ENCODE measurements around the gene MYO18A.

The MYO18A gene

DNA sequence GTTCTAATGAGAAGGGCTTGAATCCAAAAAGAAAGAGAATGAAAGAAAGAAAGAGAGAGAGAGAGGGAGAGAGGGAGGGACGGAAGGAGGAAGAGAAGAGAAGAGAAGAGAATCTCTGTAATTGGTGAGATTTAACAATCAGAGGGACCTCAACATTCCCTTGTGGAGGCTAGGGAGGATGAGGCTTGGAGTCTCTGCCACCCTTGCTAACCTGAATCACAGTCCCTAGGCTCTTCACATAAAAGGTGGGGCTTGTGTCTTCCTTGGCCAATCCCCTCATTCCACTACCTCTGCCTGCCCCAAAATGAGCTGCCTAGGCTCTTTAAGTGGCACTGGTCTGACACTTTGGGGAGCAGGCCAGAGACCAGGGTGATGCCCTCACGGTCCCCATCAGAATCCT is 107.2 kb downstream of the MYO18A start:
- DNase-seq, result no peak

DNA sequence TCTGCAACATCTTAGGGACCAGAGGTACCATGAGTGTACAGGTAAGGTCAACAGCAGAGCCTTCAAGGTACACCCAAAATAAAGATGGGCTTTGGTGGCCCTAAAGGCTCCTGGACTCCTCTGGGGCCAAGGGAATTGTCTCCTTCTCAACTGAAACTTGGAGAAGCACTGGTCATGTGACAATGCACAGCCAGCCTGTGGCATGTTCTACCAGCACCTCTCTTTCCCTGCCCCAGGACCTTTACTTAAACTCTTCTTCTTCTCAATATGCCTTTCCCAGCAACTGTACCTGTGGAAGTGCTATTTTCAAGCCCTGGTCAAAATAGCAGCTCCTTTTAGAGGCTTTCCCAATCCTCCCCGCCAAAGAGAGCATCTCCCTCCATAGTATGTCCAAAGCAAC is 108.9 kb downstream of the MYO18A start:
- no peak for DNase-seq

DNA sequence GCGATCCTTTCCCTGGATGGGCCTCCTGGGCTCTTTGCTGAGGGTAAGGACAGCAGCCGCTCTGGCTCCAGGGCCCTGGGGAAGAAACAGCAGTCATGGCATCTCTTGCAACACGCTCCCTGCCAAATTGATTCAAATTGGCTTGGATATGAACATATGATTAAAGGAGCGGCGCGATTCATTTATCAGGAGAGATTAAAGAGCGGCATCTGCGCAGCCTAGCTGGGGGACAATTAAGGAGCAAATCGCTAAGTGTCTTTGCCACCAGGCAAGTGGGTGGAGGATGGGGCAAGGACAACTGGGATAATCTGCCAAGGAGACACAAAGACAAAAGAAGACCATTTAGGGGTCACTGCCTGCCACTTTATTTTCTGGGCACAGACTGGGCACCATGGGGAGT is 109.4 kb downstream of the MYO18A start:
- no peak for DNase-seq

DNA sequence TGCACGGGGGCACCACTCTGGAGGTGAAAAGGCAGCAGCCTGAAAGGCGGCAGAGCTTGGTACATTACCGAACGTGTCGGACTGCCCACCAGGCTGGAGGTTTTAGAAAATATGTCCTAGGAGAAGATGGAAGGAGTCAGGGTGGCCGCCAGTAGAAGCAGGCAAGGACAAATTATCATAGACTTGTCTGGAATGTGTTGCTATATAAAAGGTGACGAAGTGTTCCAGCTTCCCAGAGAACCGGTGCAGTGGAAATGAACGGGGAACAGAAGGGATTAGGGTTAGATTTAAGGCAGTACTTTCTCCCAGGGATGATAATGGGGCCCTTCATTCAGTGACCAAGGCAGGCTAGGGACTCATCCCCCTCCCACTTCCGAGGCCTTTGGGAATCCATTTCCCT is 109.9 kb downstream of the MYO18A start:
- no peak for DNase-seq

- no peak for DNase-seq
These were observed 110.6 kb downstream of the MYO18A start for GRCh38 chr17:29069526-29070041.

DNA sequence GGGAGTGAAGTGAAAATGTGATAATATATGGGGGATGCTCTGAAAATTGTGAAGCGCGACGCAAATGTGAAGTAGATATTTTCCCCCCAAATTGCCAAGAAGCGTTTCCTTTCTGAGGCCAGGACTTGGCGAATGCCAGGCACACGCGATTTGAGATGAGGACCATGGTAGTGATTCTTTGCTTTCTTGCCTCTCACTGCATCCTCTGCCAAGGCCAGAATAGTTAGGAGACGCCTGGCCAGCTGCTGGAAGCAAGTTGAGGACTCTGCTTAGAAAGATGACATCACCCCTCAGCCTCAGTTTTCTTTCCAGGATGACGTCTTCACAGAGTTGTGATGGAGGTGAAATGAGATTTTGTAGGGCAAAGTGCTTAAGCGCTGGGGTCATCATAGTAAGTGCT is 111.4 kb downstream of the MYO18A start:
- DNase-seq, result no peak

DNA sequence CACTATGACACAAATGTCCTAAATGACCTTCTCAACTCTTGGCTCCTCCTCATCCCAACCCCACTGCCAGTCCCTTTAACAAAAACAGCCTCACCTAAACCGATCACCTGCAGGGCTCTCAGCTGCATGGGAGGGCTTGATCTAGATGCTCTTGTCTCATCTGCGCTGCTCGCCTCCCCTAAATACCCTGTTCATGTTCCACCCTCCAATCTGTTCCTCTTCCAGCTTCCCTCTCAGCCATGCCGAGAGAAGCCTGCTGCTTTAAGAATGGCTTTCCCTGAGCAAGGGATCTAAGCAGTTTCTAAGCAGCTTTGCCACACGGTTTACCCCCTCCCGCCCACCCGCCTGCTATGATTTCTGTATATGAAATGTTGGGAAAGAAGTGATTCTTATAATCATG is 113.6 kb downstream of the MYO18A start:
- no peak for DNase-seq

- DNase-seq, result no peak
These were observed 114.2 kb downstream of the MYO18A start for GRCh38 chr17:29066047-29066446.

DNA sequence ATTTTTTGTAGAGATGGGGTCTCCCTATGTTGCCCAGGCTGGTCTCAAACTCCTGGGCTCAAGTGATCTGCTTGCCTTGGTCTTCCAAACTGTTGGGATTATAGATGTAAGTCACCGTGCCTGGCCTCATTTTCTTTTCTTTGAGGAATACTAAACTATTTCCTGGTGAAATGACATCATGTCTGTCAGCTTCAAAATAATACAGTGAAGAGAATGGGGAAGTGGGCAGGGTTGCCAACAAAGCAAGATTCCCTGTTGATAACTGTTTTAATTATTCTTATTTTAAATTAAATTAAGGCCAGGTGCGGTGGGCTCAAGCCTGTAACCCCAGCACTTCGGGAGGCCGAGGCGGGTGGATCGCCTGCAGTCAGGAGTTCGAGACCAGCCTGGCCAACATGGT is 116.2 kb downstream of the MYO18A start:
- no peak for DNase-seq

DNA sequence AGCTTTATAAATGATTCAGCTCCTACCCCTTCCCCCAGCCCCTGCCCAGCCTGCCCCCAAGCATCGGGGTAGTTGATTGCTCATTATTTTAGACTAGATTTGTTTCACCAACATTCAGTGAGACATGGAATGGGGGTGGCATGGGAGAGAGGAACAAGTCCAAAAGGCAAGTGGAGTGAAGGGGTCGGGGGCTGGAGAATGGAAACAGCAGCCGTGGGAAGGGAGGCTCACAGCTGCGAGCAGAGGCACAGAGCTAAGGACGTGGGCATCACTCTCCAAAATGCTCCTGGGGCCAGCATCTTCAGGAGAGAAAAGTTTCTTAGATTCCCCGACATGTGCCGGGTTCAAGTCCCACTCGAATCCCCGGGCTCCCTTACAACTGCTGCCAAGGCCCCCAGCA is 118.0 kb downstream of the MYO18A start:
- DNase-seq, result no peak

- DNase-seq, result no peak
These were observed 119.2 kb downstream of the MYO18A start for GRCh38 chr17:29061036-29061435.

GRCh38 chr17:29060475-29060874 is 119.7 kb downstream of the MYO18A start:
- DNase-seq, result no peak

GRCh38 chr17:29059281-29059680 is 120.9 kb downstream of the MYO18A start:
- DNase-seq, result no peak

- DNase-seq, result no peak
These were observed 121.8 kb downstream of the MYO18A start for GRCh38 chr17:29058391-29058790.

DNA sequence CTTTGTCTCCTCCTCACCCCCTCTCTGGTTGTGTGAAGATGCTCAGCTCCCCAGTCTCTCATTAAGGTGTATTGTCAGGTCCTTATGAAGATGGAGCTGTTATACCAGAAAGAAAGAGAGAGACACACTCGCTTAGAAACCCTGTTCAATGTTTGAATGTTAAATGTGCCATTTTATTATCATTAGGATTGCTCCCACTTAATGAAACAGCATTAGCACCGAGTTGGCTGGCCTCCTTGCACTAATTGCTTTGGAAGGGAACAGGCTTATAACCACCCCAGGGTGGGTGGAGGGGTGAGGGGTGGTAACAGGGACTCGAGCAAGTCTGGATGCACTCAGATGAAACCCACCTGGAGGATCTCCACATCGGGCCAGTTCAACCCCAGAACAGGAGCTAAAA is 122.8 kb downstream of the MYO18A start:
- DNase-seq, result no peak

- no peak for DNase-seq
These were observed 125.4 kb downstream of the MYO18A start for GRCh38 chr17:29054835-29055234.

DNA sequence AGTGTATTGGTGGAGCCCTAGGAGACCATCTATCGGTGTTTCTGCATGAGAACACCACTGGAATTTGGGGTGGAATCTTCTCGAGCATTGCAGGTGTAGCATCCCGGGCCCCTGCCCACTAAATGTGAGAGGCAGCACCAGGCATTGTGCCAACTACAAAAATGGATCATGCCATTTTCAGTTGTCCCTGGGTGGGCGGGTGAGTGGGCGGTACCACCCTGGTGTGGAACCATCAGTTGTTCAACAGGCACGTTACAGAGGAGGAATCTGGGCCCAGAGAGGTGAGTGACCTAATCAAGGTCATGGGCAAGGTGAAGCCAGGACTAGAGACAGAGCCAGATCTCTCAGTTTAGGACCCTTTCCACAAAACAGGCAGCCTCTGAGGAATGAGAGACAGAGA is 128.5 kb downstream of the MYO18A start:
- DNase-seq, result no peak

GRCh38 chr17:29051194-29051593 is 129.0 kb downstream of the MYO18A start:
- DNase-seq, result no peak

- DNase-seq, result no peak
These were observed 130.0 kb downstream of the MYO18A start for GRCh38 chr17:29050176-29050575.

DNA sequence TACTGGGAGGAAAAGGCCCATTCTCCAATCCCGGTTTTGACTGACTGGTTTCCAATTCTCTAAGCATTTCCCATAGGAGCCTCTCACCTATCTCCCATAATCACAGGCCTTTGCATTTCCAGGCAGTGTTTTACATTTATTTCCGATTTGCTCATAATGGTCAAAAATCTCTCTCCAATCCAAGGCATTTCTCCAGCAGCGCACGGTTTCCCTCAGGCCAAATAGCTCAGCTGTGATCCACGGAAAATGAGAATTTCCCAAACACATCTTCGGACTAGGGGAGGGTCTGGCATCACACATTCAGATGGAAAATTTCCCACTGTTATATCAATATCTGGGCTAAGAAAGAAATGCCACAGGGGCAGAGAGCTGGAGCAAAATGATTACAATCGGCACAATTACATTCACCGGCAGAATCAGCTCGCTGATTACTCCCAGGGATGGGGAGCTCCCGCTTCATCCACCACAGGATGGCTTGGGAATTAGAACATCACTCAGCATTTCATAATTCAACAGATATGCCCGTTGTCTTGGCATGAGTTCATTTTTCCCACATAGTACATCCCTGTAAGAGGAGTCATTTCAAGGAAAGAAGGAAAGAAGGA is 130.6 kb downstream of the MYO18A start:
- no peak for DNase-seq

GRCh38 chr17:29048440-29049368 is 131.5 kb downstream of the MYO18A start:
- no peak for DNase-seq

DNA sequence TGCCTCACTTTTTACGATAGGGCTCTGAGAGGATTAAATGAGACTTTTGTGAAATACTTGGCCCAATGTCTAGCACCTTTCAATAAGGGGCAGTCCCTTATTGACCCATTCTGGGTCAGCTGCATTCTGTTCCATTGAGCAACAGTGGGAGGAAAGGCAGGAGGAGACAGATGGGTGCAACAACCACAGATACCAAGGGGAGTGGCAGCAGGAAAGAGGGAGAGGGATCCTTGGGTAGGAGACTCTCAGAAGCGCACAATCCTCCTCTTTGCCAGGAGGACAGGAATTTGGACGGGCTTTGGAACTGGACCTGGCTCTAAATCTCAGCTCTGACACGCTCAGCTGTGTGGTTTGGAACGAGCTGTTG is 133.7 kb downstream of the MYO18A start:
- no peak for DNase-seq

DNA sequence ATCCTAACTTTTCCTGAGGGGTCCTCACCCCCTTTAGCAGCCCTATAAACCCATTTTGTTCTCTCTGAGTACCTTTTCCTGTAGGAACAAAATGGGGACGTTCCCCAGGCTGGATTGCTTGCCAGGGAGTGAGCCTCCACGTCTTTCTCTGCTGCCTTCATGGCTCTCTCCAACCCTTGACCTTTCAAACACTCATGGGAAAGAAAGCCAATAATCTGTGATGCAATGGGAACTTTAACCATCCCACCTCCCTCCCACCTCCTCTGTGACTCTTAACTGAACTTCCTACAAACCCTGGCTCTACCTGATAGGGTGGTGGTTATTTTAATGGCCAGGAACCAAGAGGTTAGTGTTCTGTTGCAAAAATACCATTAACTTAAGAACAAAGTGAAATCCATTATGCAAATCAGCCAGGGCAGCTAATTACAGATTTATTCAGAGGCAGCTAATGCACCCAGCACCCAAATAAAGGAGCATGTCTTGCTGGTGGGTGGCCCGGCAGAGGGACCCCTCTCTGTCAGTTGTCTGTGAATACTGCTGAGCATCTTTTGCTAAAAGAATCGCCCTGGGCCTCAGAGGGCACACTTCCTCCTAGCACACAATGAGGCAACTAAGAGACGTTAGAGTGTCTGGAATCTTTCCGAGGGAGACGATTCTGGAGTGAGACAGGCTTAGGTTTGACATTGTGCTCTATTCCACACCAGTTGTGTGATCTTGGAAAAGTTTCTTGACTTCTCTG is 134.3 kb downstream of the MYO18A start:
- DNase-seq, result no peak

DNA sequence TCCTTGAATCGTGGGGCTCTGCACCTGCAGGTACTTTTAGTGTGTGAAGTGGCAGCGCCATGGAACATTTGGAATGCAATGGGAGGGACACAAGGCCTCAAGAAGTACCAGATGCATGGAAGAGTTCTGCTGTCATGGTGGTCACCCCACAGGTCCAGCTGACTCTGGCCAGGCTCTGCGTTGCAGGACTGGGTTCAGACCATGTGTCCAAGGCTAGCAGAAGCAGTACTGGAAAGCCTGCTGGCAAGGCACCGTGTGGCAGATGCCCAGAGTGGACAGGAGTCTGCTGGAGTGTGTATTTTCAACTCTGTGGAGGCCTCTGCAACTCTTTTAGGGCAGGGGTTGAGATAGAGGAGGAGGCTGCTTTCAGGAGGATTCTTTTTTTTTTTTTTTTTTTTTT is 135.2 kb downstream of the MYO18A start:
- no peak for DNase-seq
